A549 treated with ZK216348 at 1 μM for 4 hours (cell line): ENCODE data around the gene EXOSC2. TPM values are rescaled to one million over a fixed set of nuclear protein-coding genes. Genes with fewer than 3 reads are reported as not detected.

Experiments used
- total RNA-seq: library from RNA; stranded (reverse); fragments of 200-300 nt; extraction: Qiagen RNA extraction; gene quantifications from 5 replicates; pipeline ENCODE4 v1.2.3, GENCODE V29; 2022; ENCODE audit warnings: low read depth

Gene EXOSC2
- 52.3 to 77.6 TPM (median 54.2 TPM) in 5 replicates for total RNA-seq

DNA sequence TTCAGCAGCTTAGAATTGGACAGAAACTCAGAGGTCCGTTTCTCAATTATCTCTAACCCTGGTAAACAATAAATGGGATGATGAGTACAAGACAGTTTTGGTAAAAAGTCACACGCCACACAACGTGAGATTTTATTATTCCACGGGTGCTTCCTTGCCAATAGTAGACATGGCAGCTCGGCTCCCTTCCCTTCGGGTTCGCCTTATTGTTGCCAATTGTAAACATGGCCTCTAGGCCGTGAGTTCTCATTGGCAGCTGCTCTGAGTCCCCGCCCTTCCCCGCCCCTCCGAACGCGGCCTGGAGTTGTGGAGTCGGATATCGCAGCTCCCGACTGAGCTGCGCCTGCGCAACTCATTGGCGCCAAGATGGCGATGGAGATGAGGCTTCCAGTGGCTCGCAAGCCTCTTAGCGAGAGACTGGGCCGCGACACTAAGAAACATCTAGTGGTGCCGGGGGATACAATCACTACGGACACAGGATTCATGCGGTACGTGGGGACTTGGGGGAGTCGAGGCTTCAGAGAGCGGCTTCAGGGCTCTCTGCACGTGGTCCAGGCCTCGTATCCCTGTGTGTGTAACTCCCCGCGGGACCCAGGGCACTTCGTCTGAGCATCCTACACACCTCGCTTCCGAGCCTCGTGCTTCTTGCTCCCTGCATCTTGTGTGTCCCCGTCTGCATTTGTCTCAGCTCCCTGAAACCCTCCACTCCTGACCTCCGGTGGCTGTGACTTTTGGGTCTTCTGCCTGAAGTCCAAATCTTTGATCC is at the start of gene EXOSC2:
Gene EXOSC2 (plus strand): TSS at position 355 of the 766 bp plus-strand sequence. CDS start 12 bp downstream, at position 367.

GRCh38 chr9:130664251-130665028 is 29.1 kb upstream of the EXOSC2 start, which contains the start of gene PRDM12:
TSS of gene PRDM12 (plus strand) at chr9:130664594. CDS start at chr9:130664654, 60 bp downstream.

Other genes starting within 250 kb of the EXOSC2 start
- 16.6 to 19.5 TPM (median 17.7 TPM) in 5 replicates for gene ASS1, start 248.8 kb upstream of the EXOSC2 start, total RNA-seq
- gene FUBP3, start 114.2 kb upstream of the EXOSC2 start, total RNA-seq, result 48.3 to 54.9 TPM (median 51.5 TPM) in 5 replicates
- 0.25 to 0.44 TPM (median 0.35 TPM) in 5 replicates for gene PRDM12, start 29.2 kb upstream of the EXOSC2 start, total RNA-seq
- 32.6 to 56.6 TPM (median 52.8 TPM) in 5 replicates for gene ABL1, start 141.5 kb downstream of the EXOSC2 start, total RNA-seq
- gene QRFP, start 203.0 kb downstream of the EXOSC2 start, total RNA-seq, result not detected in 5 replicates
- 4.1 to 16.6 TPM (median 14.7 TPM) in 5 replicates for gene FIBCD1, start 245.5 kb downstream of the EXOSC2 start, total RNA-seq